ENCODE measurements around the gene LRRK2.
"Not testable (repeated sequence)": the region's sequence is repeated elsewhere in the genome, so short reads cannot be mapped to it uniquely, and the experiment has no call there.

Gene LRRK2

GRCh38 chr12:40224439-40225291, at the start of gene LRRK2:
Gene LRRK2 (plus strand): TSS chr12:40224997. CDS start chr12:40225132, 135 bp downstream.
- peak; percentile 84 for DNase-seq (ENCODE audit: low read depth)

GRCh38 chr12:40175045-40175444, 49.8 kb upstream of the LRRK2 start:
- DNase-seq (ENCODE audit: low read depth): no peak

DNA sequence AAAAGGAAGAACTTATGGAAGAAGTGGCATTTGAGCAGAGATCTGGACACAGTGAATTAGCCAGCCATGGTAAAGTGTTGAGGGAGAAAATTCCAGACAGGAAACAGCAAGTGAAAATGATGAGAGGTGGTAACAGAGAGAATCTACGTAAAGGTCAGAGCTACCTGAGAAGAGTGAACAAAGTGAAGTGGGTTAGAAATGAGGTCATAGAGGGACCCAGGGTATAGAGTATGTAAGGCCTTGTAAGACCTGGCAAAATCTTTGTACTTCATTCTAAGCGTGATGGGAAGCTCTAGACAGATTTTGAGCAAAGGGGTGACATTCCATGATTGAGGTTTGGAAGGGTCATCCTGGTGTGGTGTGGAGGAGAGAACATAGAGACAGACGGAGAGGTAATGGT, 49.3 kb upstream of the LRRK2 start:
- no peak for DNase-seq (ENCODE audit: low read depth)

DNA sequence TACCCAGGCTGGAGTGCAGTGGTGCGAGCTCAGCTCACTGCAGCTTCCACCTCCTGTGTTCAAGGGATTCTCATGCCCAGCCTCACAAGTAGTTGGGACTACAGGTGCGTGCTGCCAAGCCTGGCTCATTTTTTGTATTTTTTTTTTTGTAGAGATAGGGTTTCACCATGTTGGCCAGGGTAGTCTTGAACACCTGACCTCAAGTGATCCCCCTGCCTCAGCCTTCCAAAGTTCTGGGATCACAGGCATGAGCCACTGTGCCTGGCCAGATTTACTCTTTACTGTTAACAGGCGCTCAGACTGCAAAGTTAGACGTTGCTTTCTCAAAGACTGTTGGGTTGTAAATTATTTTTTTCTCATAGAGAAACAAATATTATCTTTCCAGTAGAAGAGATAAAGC, 46.1 kb upstream of the LRRK2 start:
- DNase-seq (ENCODE audit: low read depth): no peak

- DNase-seq (ENCODE audit: low read depth): no peak
These were observed 43.3 kb upstream of the LRRK2 start for GRCh38 chr12:40181490-40181889.

GRCh38 chr12:40183715-40184114, 41.1 kb upstream of the LRRK2 start:
- DNase-seq (ENCODE audit: low read depth): no peak

DNA sequence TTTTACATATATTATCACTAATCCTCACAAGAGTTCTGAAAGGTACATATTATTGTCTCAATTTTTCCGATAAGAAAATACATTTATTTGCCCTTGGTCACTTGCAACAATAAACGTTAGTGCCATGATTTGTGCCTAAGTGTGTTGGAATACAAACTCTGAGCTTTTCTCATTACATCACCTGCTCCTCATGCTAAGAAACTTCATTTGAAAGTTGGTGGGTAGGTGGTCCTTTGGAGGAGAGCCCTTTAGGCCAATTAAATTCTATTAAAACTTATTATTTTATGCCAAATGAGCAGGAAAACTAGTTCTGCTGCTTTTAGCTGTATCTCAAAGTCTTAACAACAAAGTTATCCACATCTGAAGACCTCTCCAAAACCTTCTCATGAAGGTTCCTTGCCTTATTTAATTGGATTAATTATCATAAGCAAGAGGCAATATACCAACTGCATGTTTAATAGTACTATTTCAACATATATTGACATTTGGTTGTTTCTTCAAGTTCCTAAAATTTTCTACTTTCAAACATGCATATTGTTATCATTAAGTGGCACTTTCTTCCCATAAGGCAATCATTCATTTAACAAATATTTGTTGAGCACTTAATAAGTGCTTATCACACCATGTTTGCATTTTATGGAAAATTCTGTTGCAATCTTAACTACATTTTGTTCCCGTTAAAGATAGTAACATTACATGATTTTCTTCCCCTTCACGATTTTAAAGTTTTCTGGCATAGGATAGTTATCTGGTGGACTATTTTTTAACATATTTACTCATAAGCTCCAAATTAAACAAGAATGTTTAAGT, 40.1 kb upstream of the LRRK2 start:
- no peak for DNase-seq (ENCODE audit: low read depth)

DNA sequence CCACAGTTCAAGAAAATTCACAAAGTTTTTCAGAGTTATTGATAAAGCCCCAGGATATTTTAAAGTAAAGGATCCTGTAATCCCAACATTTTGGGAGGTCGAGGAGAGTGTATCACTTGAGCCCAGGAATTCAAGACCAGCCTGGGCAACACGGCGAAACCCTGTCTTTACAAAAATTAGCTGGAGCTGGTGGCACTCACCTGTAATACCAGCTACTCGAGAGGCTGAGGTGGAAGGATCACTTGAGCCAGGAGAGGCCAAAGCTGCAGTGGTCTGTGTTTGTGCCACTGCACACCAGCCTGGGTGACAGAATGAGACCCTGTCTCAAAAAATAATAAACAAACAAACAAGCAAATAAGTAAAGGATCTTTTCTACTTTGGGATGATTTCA, 39.5 kb upstream of the LRRK2 start:
- no peak for DNase-seq (ENCODE audit: low read depth)

DNA sequence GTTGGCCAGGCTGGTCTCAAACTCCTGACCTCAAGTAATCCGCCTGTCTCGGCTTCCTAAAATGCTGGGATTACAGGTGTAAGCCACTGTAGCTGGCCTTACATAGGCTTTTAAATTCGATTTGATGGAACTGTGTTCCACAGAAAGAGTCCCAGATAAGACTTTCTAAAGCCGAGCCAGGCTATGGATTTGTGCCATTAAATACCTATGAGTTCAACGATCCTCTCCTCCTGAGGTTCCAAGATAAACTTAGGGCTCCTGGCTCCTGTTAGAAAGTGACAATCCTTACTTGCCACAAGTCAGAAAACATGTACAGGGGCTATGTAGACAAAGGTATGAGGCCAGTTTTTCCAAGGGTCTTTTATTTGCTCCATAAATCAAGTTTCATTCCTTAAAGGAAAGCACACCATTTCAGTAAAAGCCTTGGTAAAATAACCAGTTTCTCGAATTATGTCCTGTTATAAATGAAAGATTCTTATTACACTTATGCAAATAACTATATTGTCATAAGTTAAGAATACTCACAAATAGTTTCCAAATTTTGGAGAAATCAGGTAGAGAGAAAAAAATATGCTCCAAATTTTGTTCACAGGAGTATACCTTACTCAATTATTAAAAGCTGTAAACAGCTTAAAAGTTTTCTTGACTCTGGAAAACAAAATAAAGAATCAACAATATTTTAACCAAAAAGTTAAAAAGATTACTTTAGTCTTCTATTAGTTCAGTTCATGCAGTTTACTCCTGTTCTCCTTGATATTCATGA, 36.1 kb upstream of the LRRK2 start:
- no peak for DNase-seq (ENCODE audit: low read depth)

DNA sequence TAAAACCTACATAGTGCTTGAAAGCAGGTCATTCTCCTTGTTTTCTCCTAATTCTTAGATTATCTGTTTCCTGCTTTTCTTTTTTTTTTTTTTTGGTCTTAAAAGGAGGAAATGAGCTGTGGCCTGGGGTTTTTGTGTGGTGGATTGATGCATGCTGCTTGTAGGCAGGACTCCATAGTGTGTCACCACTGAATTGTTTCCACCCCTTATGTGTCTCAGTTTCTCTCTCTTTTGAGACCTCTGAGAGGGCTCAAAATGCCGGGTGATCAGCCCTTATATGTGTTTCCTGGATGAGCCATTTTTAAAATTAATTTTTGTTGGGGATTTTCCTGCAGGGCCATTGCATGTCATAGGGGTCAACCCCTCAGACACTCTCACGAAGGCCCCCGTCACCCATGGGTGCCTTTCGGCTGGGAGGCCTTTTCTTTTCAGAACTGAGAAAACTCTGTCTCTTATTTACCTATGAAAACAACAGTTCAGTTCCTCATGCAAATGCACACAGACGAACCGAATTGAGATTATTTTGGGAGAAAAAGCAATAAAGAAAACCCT, 32.0 kb upstream of the LRRK2 start:
- DNase-seq (ENCODE audit: low read depth): no peak

GRCh38 chr12:40194846-40195245, 30.0 kb upstream of the LRRK2 start:
- no peak for DNase-seq (ENCODE audit: low read depth)

- no peak for DNase-seq (ENCODE audit: low read depth)
These were observed 27.2 kb upstream of the LRRK2 start for GRCh38 chr12:40197590-40197989.

- no peak for DNase-seq (ENCODE audit: low read depth)
These were observed 26.2 kb upstream of the LRRK2 start for GRCh38 chr12:40198601-40199000.

DNA sequence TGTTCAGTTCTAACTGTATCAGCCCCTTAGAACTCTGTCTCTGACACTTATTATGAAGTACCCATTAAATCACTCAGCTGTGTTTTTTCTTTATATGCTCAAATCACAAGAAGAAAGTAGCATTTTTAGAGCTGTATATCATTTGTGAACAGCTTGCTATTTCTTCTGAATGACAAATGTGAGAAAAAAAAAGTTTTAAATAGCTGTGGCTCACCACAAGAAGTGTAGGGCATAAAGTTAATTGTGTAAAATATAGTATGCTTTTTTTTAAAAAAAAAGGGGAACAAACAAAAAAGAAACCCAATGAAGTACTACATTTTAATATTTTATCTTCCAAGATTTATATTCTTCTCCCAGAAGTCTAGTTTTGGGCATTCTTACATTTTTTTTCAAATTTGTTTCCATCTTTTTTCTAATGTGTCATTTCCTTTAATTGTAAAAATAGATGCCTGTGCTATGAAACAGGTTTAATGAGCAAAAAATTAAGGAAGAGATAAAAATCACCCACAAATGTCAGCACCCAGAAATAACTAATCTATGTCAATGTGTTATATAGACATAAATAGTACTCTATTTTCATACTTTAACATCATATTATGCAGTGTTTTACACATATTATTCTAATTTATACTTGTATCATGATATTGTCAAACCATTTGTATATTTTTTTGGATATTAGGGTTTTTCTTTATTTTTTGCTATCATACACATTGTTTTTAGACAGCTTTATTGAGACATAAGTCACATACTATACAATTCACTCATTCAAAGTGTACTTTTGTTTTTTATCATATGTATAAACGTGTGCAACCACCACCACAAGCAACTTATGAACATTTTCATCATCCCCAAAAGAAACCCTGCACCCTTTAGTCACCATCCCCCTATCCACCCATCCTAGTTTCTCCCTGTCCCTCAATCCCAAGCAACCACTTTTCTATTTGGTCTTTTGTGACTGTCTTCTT, 22.4 kb upstream of the LRRK2 start:
- DNase-seq (ENCODE audit: low read depth): no peak

DNA sequence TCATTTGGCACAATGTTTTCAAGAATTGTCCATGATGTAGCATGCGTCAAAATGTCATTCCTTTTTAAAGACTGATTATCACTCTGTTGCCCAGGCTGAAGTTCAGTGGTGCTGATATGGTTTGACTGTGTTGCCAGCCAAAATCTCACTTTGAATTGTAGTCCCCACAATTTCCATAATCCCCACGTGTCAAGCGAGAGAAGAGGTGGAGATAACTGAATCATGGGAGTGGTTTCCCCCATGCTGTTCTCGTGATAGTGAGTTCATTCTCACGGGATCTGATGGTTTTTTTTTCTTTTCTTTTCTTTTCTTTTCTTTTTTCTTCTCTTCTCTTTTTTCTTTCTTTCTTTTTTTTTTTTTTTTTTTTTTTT, 21.8 kb upstream of the LRRK2 start:
- no peak for DNase-seq (ENCODE audit: low read depth)

GRCh38 chr12:40204337-40204736, 20.5 kb upstream of the LRRK2 start:
- no peak for DNase-seq (ENCODE audit: low read depth)

GRCh38 chr12:40207551-40207950, 17.2 kb upstream of the LRRK2 start:
- no peak for DNase-seq (ENCODE audit: low read depth)

DNA sequence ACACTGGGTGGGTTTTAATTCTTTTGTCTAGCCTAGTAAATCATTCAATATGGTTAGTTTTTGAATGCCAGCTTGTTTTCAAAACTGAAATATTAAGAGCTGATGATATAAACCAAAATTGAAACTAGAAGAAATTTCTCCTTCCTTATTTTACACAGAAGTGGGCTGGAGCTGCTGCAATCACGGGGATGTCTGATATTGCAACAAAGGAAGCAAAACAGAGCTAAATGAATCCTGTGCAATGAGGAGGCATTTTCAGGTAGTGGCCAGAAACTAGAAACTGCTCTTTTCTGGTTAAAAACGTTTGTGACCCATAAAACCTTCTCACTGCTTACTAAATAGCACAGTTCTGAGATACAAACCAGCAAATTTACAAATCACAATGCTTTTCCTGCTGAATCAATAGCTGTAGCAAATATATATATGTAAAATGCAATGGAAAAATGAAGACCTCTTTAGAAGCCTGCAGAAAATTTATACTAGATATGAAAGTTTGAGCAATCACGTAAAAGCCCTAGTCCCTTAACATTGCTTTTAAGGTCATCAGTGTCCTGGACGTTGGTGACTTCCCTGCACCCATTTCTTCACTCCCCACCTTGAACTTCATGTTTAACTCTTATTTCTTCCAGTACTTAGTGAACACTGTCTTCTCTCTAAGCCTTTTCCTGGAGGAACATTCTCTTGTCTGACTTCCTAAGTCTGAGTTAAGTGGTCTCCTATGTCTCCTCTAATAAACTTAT, 15.9 kb upstream of the LRRK2 start:
- DNase-seq (ENCODE audit: low read depth): no peak

DNA sequence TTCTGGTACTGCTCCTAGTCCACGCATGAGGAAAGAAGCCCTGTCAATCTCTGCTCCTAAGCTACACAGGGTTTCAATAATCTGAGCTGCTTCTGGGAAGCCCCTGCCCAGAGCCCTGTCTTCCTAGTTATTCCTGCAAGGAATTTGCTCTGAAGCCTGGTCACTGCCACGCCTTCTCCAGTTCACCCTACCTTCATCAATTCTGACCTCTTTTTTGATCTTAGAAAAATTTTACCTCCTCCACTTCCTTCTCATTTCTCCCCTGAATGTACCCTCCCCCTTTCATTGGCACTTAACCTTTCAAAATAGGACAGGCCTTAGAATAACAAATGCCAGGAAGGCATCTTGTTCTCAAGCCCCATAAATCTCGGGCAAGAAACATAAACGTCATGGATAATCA, 14.9 kb upstream of the LRRK2 start:
- no peak for DNase-seq (ENCODE audit: low read depth)

- DNase-seq (ENCODE audit: low read depth): not testable (repeated sequence)
These were observed 13.6 kb upstream of the LRRK2 start for GRCh38 chr12:40211186-40211585.

All from fibroblast of gingiva (primary cell).